Endothelial cell of umbilical vein (primary cell): Measurements from ENCODE around the gene SPG7. TPM values are rescaled to one million over a fixed set of nuclear protein-coding genes. Genes with fewer than 3 reads are reported as not detected.

Experiments used
- BruUV-seq: library from RNA; stranded (reverse); fragments of 400-500 nt; replicated peaks from 2 replicates; lab custom pipeline; 2021; lab: Mats Ljungman, UMichigan
- CTCF ChIA-PET: fragments of 300-600, 350-600 bp; sonication (Branson Sonifier 250); formaldehyde crosslinking; loops from one replicate; lab custom pipeline; 2021; ENCODE audit warnings: antibody characterized with exemption, inconsistent platforms; lab: Charles Lee
- POLR2A ChIA-PET: fragments of 300-600, 350-600 bp; sonication (Branson Sonifier 250); formaldehyde crosslinking; loops from one replicate; lab custom pipeline; 2021; ENCODE audit warnings: antibody characterized with exemption, inconsistent platforms; lab: Charles Lee
- DNase-seq: peaks from one replicate; pipeline ENCODE4 v3.0.0-alpha.2; 2011; ENCODE audit warnings: low read depth, low spot score
- FAIRE-seq: peaks from 2 replicates; lab custom pipeline; 2011; peaks lifted over from hg19 to GRCh38; lab: Jason Lieb, UNC
- H2AFZ ChIP-seq: 2 replicates; pipeline ENCODE4 v1.6.0; 2012; ENCODE audit warnings: low read depth, low read length, control low read depth, inconsistent platforms
- H3K27ac ChIP-seq: 2 replicates; pipeline ENCODE4 v1.5.1; 2011; ENCODE audit warnings: low read depth, mild to moderate bottlenecking, control low read depth, low read length, moderate library complexity; ENCODE audit not compliant: insufficient read depth
- H3K27me3 ChIP-seq, 2 experiments: 2 replicates each; pipeline versions ENCODE4 v1.6.0 to v1.6.1; 2011; ENCODE audit warnings: low read length in 2 of 2, mixed read lengths in 1 of 2; ENCODE audit not compliant: control insufficient read depth in 2 of 2, insufficient read depth in 2 of 2
- H3K36me3 ChIP-seq, 2 experiments: 2 replicates in 1 of 2; 3 replicates in 1 of 2; pipeline ENCODE4 v1.5.1; 2011; ENCODE audit warnings: low read length in 2 of 2, mild to moderate bottlenecking in 1 of 2, moderate library complexity in 1 of 2; ENCODE audit not compliant: control insufficient read depth in 2 of 2, insufficient read depth in 2 of 2; ENCODE audit errors: extremely low read depth in 1 of 2
- H3K4me1 ChIP-seq: 3 replicates; pipeline ENCODE4 v1.5.1; 2011; ENCODE audit warnings: mild to moderate bottlenecking, low read length; ENCODE audit not compliant: control insufficient read depth, insufficient read depth; ENCODE audit errors: extremely low read depth
- H3K4me2 ChIP-seq: 2 replicates; pipeline ENCODE4 v1.6.1; 2011; ENCODE audit warnings: low read length, control low read depth, mixed read lengths; ENCODE audit not compliant: insufficient read depth
- H3K4me3 ChIP-seq, 3 experiments: fragments of 200-600 bp in 1 of 3; sonication (generic), shearing (Covaris generic) in 1 of 3; replicated peaks in 1 of 3; 2 replicates each; pipeline ENCODE4 v1.5.1; 2011 to 2016; ENCODE audit warnings: control low read depth in 3 of 3, low read length in 3 of 3, mild to moderate bottlenecking in 2 of 3, inconsistent platforms in 1 of 3, low read depth in 1 of 3, moderate library complexity in 1 of 3; ENCODE audit not compliant: insufficient read depth in 1 of 3
- H3K79me2 ChIP-seq: 2 replicates; pipeline ENCODE4 v1.6.0; 2012; ENCODE audit warnings: low read length, inconsistent platforms; ENCODE audit not compliant: control insufficient read depth, insufficient read depth
- H3K9ac ChIP-seq: replicated peaks from 2 replicates; pipeline ENCODE3; 2011; ENCODE audit warnings: low read length, control low read depth; ENCODE audit not compliant: insufficient read depth; ENCODE audit errors: extremely low read depth
- H3K9me1 ChIP-seq: replicated peaks from 3 replicates; pipeline ENCODE4 v1.6.0; 2011; ENCODE audit warnings: mild to moderate bottlenecking, low read length; ENCODE audit not compliant: control insufficient read depth, insufficient read depth; ENCODE audit errors: extremely low read depth
- H3K9me3 ChIP-seq: replicated peaks from 2 replicates; pipeline ENCODE4 v1.5.1; 2012; ENCODE audit warnings: low read length, inconsistent platforms; ENCODE audit not compliant: control insufficient read depth, insufficient read depth
- H4K20me1 ChIP-seq: replicated peaks from 2 replicates; pipeline ENCODE3; 2011; ENCODE audit warnings: mild to moderate bottlenecking, low read length; ENCODE audit not compliant: control insufficient read depth, insufficient read depth; ENCODE audit errors: extremely low read depth
- EZH2 ChIP-seq: IDR thresholded peaks from 2 replicates; pipeline ENCODE4 v1.6.1; 2012; ENCODE audit warnings: borderline replicate concordance, low read depth, mild to moderate bottlenecking, moderate library complexity, low read length, inconsistent platforms; ENCODE audit not compliant: severe bottlenecking
- JUN ChIP-seq: IDR thresholded peaks from 2 replicates; pipeline ENCODE4 v1.6.1; 2011; ENCODE audit warnings: borderline replicate concordance, low read depth; ENCODE audit not compliant: insufficient read length, insufficient read depth
- dilution Hi-C: fragments of 300-500 bp; cut with MboI; formaldehyde crosslinking; loops from one replicate; pipeline ENCODE4 v1.15.0; 2019; ENCODE audit warnings: low sequenced_read_pairs; ENCODE audit not compliant: extremely low pct_ligation_motif_present
- intact Hi-C: fragments of 100-400 bp; cut with micrococcal nuclease; formaldehyde crosslinking; loops from one replicate; pipeline ENCODE4 v1.10.0; 2022
- polyA plus RNA-seq, 4 experiments: library from polyadenylated mRNA; depleted of rRNA in 3 of 4; stranded (reverse) in 3 of 4; unstranded in 1 of 4; fragments of >200 nt; gene quantifications; 2 replicates each; pipeline versions ENCODE4 v1.2.1 to v1.2.3, GENCODE V29; 2011 to 2012; ENCODE audit warnings: missing spikeins in 1 of 4
- total RNA-seq: library from RNA; stranded (reverse); gene quantifications from 2 replicates; pipeline ENCODE4 v1.2.3, GENCODE V29; 2021

SPG7 gene
- total and polyA plus RNA-seq, 2 donors (not counting 3 experiments of a cell fraction or from before 2014, with no cell fraction given) = 90.2 to 146 TPM

- Histone ChIP-seq H3K36me3 (no peaks in the 10 kb centered on the region), H3K9me3 (no peaks in the 10 kb centered on the region), H3K4me1 (peaks cover 9% of the 10 kb centered on the region), H4K20me1 (no peaks in the 10 kb centered on the region), H3K4me2 (peak within 1 kb of the TSS; percentile 40), H3K9ac (peak within 1 kb of the TSS; percentile 40), H2AFZ (peak within 1 kb of the TSS; percentile 83), H3K27ac (no peak within 1 kb of the TSS), H3K4me3 (peak within 1 kb of the TSS; percentile 20 to 27 (median 21)), H3K9me1 (no peaks in the 10 kb centered on the region), H3K27me3 (peaks cover 0 to 1% of the 10 kb centered on the region in 2 experiments), H3K79me2 (no peaks in the 10 kb centered on the region)
- intact Hi-C loops = loop anchor here (10.0 kb wide), 1 partner anchor 149 kb away; the partner anchor contains the start of genes VPS9D1 and ZNF276
- dilution Hi-C loops = no loop called here
- CTCF ChIA-PET = interaction anchor here (1.0 to 1.5 kb wide), 6 partner anchors 9 to 285 kb away, joined by 3 to 6 read pairs (median 4); no protein-coding TSS in a partner anchor
- TF ChIP-seq JUN (no peak), EZH2 (peak; percentile 84)
- DNase-seq = no peak
- POLR2A ChIA-PET = no interaction called here
- no TSS peak for BruUV-seq
- FAIRE-seq = no peak
These were observed 67.3 kb downstream of the SPG7 start, which contains the start of gene CPNE7 for GRCh38 chr16:89575247-89576152. TSS of gene CPNE7 (plus strand) at chr16:89575758. CDS start at chr16:89575898, 140 bp downstream.
